CD4-positive, alpha-beta T cell treated with Interleukin-10 for 1 hour (primary cell): Measurements from ENCODE around the gene PRMT1.

Source experiments
- DNase-seq: peaks from one replicate; pipeline ENCODE4 v3.0.0-alpha.2; 2020

PRMT1 gene

DNA sequence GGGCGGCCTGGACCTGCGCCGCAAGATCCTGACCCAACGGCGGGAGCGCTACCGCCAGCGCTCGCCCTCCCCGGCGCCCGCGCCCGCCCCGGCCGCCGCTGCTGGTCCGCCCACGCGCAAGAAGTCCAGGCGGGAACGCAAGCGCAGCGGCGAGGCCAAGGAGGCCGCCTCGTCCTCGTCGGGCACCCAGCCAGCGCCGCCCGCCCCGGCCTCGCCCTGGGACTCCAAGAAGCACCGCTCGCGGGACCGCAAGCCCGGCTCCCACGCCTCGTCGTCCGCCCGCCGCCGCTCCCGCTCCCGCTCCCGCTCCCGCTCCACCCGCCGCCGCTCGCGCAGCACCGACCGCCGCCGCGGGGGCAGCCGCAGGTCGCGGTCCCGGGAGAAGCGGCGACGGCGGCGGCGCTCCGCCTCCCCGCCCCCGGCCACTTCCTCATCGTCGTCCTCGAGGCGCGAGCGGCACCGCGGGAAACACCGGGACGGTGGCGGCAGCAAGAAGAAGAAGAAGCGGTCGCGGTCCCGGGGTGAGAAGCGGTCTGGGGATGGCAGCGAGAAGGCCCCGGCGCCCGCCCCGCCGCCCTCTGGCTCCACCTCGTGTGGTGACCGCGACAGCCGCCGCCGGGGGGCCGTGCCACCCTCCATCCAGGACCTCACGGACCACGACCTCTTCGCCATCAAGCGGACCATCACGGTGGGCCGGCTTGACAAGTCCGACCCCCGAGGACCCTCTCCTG is 25.1 kb upstream of the PRMT1 start:
- DNase-seq, result no peak

GRCh38 chr19:49652551-49653465 is 24.3 kb upstream of the PRMT1 start:
- no peak for DNase-seq

DNA sequence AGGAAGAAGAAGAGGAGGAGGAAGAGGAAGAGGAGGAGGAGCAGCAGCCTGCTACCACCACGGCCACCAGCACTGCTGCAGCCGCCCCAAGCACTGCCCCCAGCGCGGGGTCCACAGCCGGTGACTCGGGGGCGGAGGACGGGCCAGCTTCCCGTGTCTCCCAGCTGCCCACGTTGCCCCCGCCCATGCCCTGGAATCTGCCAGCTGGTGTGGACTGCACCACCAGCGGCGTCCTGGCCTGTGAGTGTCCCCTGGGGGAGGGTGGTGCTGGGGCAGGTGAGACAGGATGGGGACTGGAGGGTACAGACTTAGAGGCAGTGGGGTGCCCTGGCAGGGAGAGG is 23.6 kb upstream of the PRMT1 start:
- DNase-seq, result no peak

DNA sequence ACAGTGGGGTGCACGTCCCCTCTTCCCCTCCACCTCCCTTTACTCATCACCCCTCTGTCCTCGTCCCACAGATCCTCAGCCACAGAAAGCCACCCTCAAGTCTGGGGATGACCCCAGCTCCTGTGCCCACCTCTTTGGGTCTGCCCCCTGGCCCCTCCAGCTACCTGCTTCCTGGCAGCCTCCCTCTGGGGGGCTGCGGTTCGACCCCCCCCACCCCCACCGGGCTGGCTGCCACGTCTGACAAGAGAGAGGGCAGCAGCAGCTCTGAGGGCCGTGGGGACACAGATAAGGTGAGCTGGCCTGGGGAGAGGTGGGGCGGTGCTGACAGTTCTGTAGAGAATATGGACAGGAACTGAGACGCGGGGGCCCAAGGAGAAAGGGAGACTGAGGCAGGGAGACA is 22.5 kb upstream of the PRMT1 start:
- no peak for DNase-seq

GRCh38 chr19:49655570-49656455 is 21.3 kb upstream of the PRMT1 start:
- no peak for DNase-seq

DNA sequence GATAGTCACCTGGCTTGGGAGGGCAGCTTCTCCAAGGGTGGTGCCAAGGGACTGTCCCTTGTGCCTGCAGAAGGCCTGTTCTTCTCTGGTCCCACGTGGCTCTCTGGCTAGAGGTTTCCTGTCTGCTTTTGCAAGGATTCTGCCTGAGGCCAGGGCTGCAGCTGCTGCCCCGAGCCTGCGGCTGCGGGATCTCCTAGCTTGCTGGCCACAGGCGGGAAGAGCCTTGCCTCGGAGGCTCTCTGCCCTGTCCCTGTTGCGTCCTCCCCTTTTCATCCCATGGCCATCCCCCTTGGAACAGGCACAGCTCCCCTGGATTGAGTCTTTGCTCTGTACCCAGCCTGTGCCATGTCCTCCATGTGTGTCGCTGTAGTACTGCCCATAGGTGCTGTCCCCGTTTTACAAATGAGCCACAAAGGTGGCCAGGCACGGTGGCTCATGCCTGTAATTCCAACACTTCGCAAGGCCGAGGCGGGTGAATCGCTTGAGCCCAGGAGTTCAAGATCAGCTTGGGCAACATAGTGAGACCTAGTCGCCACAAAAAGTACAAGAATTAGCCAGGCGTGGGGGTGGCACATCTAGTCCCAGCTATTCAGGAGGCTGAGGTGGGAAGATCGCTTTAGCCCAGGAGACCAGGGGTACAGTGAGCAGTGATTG is 20.5 kb upstream of the PRMT1 start:
- DNase-seq, result no peak

DNA sequence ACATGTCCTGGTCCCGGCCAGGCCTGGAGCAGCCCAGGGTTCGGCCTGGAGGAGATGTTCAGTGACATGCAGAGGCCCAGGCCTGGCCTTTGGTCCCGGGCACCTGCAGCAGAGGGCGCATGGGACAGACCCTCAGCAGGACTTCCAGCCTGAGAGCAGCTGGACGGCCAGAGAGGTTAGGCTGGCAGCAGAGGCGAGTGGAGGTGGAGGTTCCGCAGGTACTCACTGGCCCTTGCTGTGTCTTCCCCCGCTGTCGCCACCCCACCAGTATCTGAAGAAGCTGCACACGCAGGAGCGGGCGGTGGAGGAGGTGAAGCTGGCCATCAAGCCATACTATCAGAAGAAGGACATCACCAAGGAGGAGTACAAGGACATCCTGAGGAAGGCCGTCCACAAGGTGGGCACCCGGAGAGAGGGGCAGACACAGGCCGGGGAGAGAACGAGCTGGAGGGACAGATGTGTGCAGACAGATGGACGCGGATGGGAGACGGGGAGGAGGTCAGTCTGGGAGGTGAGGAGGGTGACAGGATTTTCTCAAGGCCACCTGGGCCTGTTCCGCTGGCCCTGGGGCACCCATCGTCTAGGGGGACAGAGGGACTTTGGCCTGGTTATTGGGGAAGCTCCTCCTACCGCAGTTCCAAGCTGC is 19.5 kb upstream of the PRMT1 start:
- DNase-seq, result no peak

GRCh38 chr19:49658139-49658517 is 18.9 kb upstream of the PRMT1 start:
- DNase-seq, result no peak

DNA sequence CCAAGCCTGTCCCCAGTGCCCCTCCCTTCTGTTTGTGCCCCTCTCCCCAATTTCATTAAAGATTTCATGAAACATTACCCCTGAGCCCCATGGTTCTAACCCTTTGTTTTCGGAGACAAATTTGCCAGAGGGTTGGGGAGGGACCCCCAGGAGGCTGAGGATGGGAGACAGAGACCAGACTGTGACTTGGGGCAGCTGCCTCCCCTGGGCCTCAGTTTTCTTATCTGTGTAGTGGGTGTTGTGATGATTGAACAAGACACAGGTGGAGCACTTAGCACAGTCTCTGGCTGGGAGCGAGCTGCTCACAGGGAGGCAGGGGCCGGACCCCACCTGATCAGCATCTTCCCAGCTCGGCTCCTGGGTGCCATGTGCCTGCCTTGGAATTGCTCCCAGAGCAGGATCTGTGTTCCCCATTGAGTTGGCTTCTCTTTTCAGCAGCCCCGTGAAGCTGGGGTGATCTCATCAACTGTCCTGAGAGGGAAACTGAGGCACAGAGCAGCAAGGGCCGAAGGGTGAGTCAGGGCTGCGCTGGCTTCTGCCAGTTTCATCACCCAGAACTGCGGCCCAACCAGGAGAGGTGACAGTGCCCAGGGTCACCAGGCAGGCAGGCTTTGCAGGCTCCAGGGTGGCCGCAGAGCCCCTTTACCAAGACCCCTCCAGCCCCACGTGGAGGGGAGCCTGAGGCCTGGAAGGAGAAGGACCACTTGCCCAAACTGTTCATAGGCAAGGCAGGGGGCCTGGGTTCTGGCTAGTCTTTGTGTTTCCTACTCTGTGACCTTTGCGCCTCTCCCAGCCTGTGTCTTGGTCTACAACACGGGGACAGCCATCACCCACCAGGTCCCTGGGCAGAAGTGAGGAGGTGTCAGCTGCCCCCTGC is 18.3 kb upstream of the PRMT1 start:
- no peak for DNase-seq

DNA sequence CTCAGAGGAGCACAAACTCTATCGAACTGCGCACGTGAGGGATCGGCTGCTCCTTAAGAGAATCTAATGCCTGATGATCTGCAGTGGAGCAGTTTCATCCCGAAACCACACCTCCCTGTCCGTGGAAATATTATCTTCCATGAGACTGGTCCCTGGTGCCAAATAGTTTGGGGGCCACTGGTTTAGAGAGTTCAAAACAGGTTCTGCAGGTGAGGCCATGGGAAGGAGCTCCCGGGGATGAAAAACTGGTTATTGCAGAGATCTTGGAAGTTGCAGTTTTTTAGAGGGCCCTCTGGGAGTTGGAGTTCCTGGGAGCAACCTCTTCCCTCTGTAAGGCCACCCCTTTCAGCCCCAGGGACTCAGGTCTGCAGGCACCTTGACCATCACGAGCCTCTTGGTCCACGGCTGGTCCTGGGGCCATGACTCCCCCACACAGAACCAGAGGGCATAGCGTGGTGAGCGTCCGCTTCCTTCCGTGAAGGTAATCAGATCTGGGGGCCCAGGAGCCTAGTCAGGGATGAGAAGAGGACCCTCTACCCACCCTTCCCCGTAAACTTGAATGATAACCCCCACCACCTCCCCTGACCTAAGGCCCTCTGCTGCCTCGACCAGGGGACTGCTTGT is 16.6 kb upstream of the PRMT1 start:
- DNase-seq, result no peak

DNA sequence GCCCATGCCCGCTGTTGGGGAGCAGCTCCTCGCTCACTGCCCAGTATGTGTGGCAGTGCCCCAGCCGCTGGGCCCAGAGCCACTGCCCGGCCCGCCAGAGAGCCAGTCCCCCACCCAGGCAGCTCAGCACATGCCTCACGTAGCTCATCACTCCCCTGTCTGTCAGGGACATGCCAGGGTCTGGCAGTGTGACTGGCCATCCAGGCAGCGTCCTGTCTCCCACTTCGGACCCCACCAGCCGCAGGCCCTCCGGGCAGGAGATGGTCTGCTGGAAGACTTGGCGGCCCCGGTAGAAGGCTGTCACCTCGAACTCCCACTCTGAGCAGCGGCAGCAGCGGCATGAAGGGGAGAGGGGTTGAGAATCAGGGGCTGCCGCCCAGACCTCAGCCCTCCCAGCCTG is 15.1 kb upstream of the PRMT1 start:
- DNase-seq, result no peak

DNA sequence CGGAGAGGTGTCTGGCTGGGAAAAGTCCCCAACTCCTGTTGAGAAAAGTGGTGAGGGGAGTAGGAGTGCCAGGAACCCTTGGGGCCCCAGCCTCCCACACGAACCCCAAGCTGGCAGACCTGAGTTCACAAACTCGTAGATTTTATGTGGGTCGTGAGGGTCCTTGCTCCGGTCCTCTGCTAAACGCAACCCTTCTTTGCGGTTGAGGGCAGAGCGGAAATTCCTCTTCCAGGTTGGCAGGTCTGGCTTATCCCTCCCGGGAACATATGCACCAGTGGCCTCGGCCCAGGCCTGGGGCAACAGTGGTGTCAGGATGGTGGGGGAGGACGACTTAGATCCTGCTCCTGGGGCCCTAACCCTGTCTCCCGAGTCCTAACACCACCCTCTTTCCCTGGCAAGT is 13.8 kb upstream of the PRMT1 start:
- DNase-seq, result no peak

DNA sequence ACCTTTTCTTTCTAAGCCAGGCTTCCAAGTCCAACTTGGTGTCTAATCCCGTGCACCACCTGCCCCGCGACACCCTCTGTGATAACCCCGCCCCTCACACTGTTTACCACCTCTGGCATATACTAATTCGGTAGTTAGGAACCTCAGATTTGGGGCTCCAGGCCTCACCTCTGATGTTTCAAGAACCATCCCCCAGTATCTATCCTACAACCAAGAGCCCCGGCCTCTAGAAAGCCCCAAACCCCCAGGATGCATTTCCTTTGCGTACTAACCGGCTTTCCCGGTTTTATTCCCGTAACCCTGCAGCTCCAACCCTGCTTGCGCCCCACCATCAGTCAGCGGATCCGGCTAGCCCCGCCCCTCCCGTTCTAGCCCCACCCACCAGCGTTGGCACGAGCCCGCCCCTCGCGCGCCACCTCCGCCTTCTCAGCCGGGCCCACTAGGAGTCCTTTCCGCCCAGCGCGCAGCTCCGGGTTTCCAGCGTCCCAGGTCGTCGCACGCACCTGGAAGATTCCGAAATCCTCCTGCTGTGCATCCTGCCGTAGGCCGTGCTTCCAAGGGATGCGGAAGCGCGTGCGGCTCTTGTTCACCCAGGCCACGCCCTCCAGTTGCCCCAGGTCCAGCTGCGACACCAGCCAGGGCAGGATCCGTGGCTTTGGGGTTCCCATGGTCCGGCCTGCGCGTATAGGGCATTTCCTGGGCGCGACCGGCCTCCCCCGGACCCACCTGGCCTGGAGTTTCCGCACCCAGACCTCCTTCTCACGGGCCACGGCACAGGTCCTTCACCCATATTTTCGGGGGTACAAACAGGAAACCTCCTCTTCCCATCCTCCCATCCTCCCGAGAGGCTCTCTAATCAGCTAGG is 12.7 kb upstream of the PRMT1 start:
- peak; percentile 91 for DNase-seq

GRCh38 chr19:49665036-49665350 is 12.1 kb upstream of the PRMT1 start:
- DNase-seq, result no peak

DNA sequence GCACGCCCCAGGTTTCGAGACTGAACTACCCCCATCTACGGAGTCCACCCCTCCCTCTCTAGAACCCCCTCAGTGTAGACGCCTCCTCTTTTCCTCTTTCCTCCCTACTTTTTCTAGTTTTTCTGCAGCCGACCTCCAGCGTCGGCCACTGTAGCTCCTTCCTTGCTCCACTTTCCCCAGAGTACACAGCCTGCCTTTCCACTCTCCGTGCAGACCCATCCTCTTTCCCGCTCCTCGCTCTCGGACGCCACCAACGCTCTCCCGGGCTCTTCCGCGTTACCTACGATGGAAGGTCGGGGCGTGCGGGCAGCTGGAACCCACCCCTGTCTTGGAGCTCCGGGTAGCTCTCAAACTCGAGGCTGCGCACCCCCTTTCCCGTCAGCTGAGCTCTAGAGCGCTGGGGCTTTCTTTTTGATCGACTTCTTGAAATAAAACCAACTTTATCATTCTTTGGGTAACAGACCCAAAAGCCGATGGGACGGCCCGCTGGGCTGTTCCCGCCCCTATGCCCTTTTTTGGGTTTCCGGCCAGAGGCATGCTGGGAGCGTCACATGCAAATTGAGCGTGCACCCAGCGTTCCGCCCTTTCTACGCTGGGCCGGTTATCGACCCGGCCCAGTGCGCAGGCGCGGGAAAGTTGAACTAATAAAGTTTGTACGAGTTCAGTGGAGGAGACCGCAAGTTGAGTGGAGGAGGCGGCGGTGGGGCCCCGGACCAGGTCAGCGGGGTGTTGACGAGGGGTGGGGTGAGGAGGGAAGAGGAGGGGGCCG is 11.5 kb upstream of the PRMT1 start, which contains the start of the genes BCL2L12 and IRF3:
TSS of gene BCL2L12 (plus strand) at position 583 of the 769 bp plus-strand sequence. CDS start 760 bp downstream, outside the sequence.
TSS of gene IRF3 (minus strand) at position 507 of the 769 bp plus-strand sequence. CDS start 1,019 bp downstream, outside the sequence.
- DNase-seq, result peak; percentile 99

DNA sequence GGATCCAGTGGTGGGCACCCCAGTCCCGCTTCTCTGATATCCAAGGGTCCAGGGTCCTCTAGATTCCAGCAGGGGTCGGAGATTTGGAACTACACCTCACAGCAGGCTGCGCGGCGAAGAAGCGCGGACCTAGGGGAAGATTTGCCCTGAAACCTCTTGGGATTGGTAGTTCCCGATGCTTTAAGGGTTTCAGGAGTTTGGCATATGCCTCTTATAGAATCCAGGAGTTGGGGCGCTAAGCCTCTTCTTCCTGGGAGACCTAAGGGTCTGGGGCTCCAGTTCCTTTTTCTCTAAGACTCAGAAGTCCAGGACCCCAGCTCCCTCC is 11.0 kb upstream of the PRMT1 start:
- DNase-seq, result no peak

GRCh38 chr19:49667473-49667872 is 9.6 kb upstream of the PRMT1 start:
- no peak for DNase-seq

DNA sequence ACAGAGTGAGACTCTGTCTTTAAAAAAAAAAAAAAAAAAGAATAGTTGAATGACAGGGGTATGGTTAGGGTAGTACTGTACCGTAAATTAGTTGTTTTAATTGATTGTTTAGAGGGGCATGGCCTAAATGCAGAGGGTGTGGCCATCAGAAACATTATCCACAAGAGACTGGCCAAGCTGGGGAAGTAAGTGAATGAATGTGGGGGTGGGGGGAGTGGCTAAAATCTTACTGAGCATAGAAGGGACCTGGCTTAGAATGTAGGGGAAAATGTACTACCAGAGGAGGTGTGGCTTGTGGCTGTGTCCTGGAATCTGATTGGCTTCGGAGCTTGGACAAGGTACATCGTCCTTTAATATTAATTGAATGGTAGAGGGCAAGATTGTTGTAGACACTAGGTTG is 7.6 kb upstream of the PRMT1 start:
- no peak for DNase-seq
